Caco-2 (cell line): ENCODE measurements around the gene NDUFB5. TPM values are rescaled to one million over a fixed set of nuclear protein-coding genes. Genes with fewer than 3 reads are reported as not detected.

Experiments used
- BruUV-seq: library from RNA; stranded (reverse); fragments of 400-500 nt; replicated peaks from 2 replicates; lab custom pipeline; 2021; lab: Mats Ljungman, UMichigan
- CTCF ChIA-PET: fragments of 300-600 bp; sonication (Branson Sonifier 250); formaldehyde crosslinking; loops from one replicate; lab custom pipeline; 2022; ENCODE audit warnings: antibody characterized with exemption; lab: Charles Lee
- POLR2A ChIA-PET: fragments of 300-600 bp; sonication (Branson Sonifier 250); formaldehyde crosslinking; loops from one replicate; lab custom pipeline; 2022; ENCODE audit warnings: antibody characterized with exemption; lab: Charles Lee
- DNase-seq, 2 experiments: peaks; one replicate each; pipeline versions ENCODE4 v3.0.0 to v3.0.0-alpha.2; 2020 to 2022
- H3K27me3 ChIP-seq: replicated peaks from 2 replicates; pipeline ENCODE4 v1.6.0; 2011; ENCODE audit warnings: low read length; ENCODE audit not compliant: control insufficient read depth, insufficient read depth
- H3K36me3 ChIP-seq: 2 replicates; pipeline ENCODE4 v1.5.1; 2011; ENCODE audit warnings: low read length; ENCODE audit not compliant: control insufficient read depth, insufficient read depth
- H3K4me1 ChIP-seq: fragments of 250-450 bp; sonication (Bioruptor Pico); 2 replicates; pipeline ENCODE4 v1.5.1; 2020; ENCODE audit warnings: mild to moderate bottlenecking
- H3K4me3 ChIP-seq: 2 replicates; pipeline ENCODE4 v1.5.1; 2011; ENCODE audit warnings: low read depth, mild to moderate bottlenecking, control low read depth, low read length
- H3K9me3 ChIP-seq: fragments of 250-450 bp; sonication (Bioruptor Pico); 2 replicates; pipeline ENCODE4 v1.5.1; 2020; ENCODE audit warnings: mild to moderate bottlenecking, moderate library complexity
- H3K27ac Mint-ChIP-seq: one replicate; pipeline ENCODE4 v1.8.0; 2022; ENCODE audit warnings: mixed read lengths; ENCODE audit not compliant: unreplicated experiment
- H3K27me3 Mint-ChIP-seq: one replicate; pipeline ENCODE4 v1.8.0; 2022; ENCODE audit warnings: mixed read lengths; ENCODE audit not compliant: insufficient read depth, unreplicated experiment
- H3K36me3 Mint-ChIP-seq: one replicate; pipeline ENCODE4 v1.8.0; 2022; ENCODE audit warnings: mild to moderate bottlenecking, mixed read lengths; ENCODE audit not compliant: insufficient read depth, unreplicated experiment
- H3K4me1 Mint-ChIP-seq: one replicate; pipeline ENCODE4 v1.8.0; 2022; ENCODE audit warnings: low read depth, mixed read lengths; ENCODE audit not compliant: unreplicated experiment
- H3K4me3 Mint-ChIP-seq: one replicate; pipeline ENCODE4 v1.8.0; 2022; ENCODE audit warnings: mild to moderate bottlenecking, moderate library complexity, mixed read lengths; ENCODE audit not compliant: unreplicated experiment
- H3K9me3 Mint-ChIP-seq: one replicate; pipeline ENCODE4 v1.8.0; 2022; ENCODE audit warnings: mixed read lengths; ENCODE audit not compliant: unreplicated experiment
- intact Hi-C: fragments of 100-400 bp; cut with micrococcal nuclease; formaldehyde crosslinking; loops from one replicate; pipeline ENCODE4 v1.10.0; 2022; ENCODE audit not compliant: unreplicated experiment
- total RNA-seq: library from RNA; stranded (reverse); gene quantifications from 2 replicates; pipeline ENCODE4 v1.2.3, GENCODE V29; 2022
- TF ChIP-seq, protein P1 (sequence below), 2 experiments: fragments of 200-600 bp in 1 of 2; IDR thresholded peaks; 1 replicate in 1 of 2; 2 replicates in 1 of 2; pipeline versions ENCODE4 v1.5.1 to v1.8.0; 2011 to 2022; ENCODE audit warnings: antibody characterized with exemption in 1 of 2, control low read depth in 1 of 2, inconsistent platforms in 1 of 2, low read depth in 1 of 2, low read length in 1 of 2, mild to moderate bottlenecking in 1 of 2, moderate library complexity in 1 of 2; ENCODE audit not compliant: insufficient read depth in 1 of 2, severe bottlenecking in 1 of 2, unreplicated experiment in 1 of 2

Gene NDUFB5
- total RNA-seq, 1 experiment from 2014 or later: 81.2 TPM

- intact Hi-C loops: loop anchor here (5.0 kb wide), 1 partner anchor 413 kb away; the partner anchor contains the start of gene PIK3CA
- ChIA-PET POLR2A (no interaction called here), CTCF (interaction anchor here (0.6 kb wide), 3 partner anchors 13 to 514 kb away, joined by 4 to 5 read pairs (median 4); no protein-coding TSS in a partner anchor)
- Mint-ChIP-seq H3K4me1 (peaks cover 6% of the 10 kb centered on the region), H3K27ac (no peak overlapping the region), H3K27me3 (no peaks in the 10 kb centered on the region), H3K36me3 (peaks cover 19% of the 10 kb centered on the region), H3K9me3 (no peaks in the 10 kb centered on the region), H3K4me3 (no peak overlapping the region)
- Histone ChIP-seq H3K4me1 (peaks cover 5% of the 10 kb centered on the region; the same call in 1 of the 2 replicates), H3K36me3 (no peaks in the 10 kb centered on the region), H3K9me3 (no peaks in the 10 kb centered on the region), H3K27me3 (no peaks in the 10 kb centered on the region), H3K4me3 (no peak overlapping the region)
- no peak for DNase-seq
- TF ChIP-seq, protein P1, sequence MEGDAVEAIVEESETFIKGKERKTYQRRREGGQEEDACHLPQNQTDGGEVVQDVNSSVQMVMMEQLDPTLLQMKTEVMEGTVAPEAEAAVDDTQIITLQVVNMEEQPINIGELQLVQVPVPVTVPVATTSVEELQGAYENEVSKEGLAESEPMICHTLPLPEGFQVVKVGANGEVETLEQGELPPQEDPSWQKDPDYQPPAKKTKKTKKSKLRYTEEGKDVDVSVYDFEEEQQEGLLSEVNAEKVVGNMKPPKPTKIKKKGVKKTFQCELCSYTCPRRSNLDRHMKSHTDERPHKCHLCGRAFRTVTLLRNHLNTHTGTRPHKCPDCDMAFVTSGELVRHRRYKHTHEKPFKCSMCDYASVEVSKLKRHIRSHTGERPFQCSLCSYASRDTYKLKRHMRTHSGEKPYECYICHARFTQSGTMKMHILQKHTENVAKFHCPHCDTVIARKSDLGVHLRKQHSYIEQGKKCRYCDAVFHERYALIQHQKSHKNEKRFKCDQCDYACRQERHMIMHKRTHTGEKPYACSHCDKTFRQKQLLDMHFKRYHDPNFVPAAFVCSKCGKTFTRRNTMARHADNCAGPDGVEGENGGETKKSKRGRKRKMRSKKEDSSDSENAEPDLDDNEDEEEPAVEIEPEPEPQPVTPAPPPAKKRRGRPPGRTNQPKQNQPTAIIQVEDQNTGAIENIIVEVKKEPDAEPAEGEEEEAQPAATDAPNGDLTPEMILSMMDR (IDR thresholded peaks at IDR 0.05; ENCODE audit: insufficient read depth in 1 of 2, low read depth in 1 of 2, low read length in 1 of 2, severe bottlenecking in 1 of 2, unreplicated experiment in 1 of 2): no peak
- no TSS peak for BruUV-seq
Observed at GRCh38 chr3:179560791-179561190, 43.8 kb upstream of the NDUFB5 start.

DNA sequence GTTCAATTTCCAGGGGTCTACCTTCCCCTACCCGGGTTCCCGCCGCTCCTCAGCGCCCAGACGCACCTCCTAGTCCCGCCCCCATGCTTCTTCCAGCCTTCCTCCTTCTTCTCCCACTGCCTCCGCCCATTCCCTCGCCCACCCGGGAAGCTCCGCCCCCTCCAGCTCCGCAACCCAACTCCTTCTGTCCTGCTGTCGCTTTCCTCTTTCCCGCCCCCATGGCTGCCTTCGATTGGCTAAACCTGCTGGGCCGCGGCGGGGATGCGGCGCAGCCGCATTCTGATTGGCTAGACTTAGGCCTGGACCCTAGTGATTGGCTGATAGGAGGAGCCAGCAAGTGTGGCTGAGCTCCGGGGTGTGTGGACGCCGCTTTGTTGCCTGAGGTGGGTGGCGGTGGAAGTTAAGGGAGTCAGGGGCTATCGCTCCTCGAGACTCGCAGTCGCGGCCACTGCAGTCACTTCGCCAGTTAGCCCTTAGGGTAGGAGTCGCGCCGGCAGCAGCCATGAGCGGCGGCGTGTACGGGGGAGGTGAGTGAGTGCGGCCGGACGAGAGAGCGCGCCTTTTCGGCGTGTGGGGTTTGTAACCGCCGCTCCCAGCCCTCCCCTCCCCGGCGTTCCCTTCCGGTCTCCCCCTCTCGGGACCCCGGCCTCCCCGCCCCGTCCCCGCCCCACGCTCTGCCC, 41.9 kb upstream of the NDUFB5 start, which contains the start of gene ACTL6A:
TSS of gene ACTL6A (plus strand) at position 336 of the 680 bp plus-strand sequence. CDS start at position 503, 167 bp downstream.
- Mint-ChIP-seq H3K36me3 (peaks cover 19% of the 10 kb centered on the region), H3K4me3 (peak within 1 kb of the TSS; percentile 97), H3K4me1 (peaks cover 6% of the 10 kb centered on the region), H3K27ac (peak within 1 kb of the TSS; percentile 96), H3K9me3 (no peaks in the 10 kb centered on the region), H3K27me3 (no peaks in the 10 kb centered on the region)
- no peaks in the 10 kb centered on the region for H3K9me3 ChIP-seq
- no TSS peak for BruUV-seq
- peak within 1 kb of the TSS; percentile 78 for H3K4me3 ChIP-seq
- DNase-seq: peak; percentile 99 to 100
- H3K36me3 ChIP-seq: no peaks in the 10 kb centered on the region
- ChIA-PET POLR2A (interaction anchor here (0.6 to 1.0 kb wide), 11 partner anchors 12 to 738 kb away, joined by 3 to 7 read pairs (median 3); partner anchors contain the start of genes GNB4, MRPL47, NDUFB5 and PIK3CA), CTCF (interaction anchor here (0.8 to 2.3 kb wide), 9 partner anchors 11 to 141 kb away, joined by 3 to 9 read pairs (median 3); partner anchors contain the start of gene GNB4)
- H3K27me3 ChIP-seq: no peaks in the 10 kb centered on the region
- intact Hi-C loops: loop anchor here (1.0 to 5.0 kb wide), 2 partner anchors 42 to 415 kb away; partner anchors contain the start of genes MRPL47, NDUFB5 and PIK3CA
- TF ChIP-seq, protein P1 (IDR thresholded peaks at IDR 0.05; ENCODE audit: insufficient read depth in 1 of 2, low read depth in 1 of 2, low read length in 1 of 2, severe bottlenecking in 1 of 2, unreplicated experiment in 1 of 2): no peak
- H3K4me1 ChIP-seq: peaks cover 5% of the 10 kb centered on the region; the same call in 1 of the 2 replicates

- ChIA-PET POLR2A (interaction anchor here (0.6 to 0.8 kb wide), 2 partner anchors 415 to 739 kb away, joined by 3 to 7 read pairs; partner anchors contain the start of gene PIK3CA), CTCF (interaction anchor here (0.9 to 2.3 kb wide), 5 partner anchors 16 to 142 kb away, joined by 3 to 9 read pairs (median 4); no protein-coding TSS in a partner anchor)
- TF ChIP-seq, protein P1 (IDR thresholded peaks at IDR 0.05; ENCODE audit: insufficient read depth in 1 of 2, low read depth in 1 of 2, low read length in 1 of 2, severe bottlenecking in 1 of 2, unreplicated experiment in 1 of 2): peak in 1 of 2 experiments; percentile 57
- peaks cover 19% of the 10 kb centered on the region for H3K36me3 Mint-ChIP-seq
- peaks cover 6% of the 10 kb centered on the region for H3K4me1 Mint-ChIP-seq
- Histone ChIP-seq H3K4me1 (peaks cover 5% of the 10 kb centered on the region; the same call in 1 of the 2 replicates), H3K4me3 (peak overlapping the region; percentile 78), H3K36me3 (no peaks in the 10 kb centered on the region), H3K27me3 (no peaks in the 10 kb centered on the region), H3K9me3 (no peaks in the 10 kb centered on the region)
- intact Hi-C loops: loop anchor here (1.0 to 5.0 kb wide), 2 partner anchors 41 to 416 kb away; partner anchors contain the start of genes MRPL47, NDUFB5 and PIK3CA
- peak overlapping the region; percentile 97 for H3K4me3 Mint-ChIP-seq
- H3K9me3 Mint-ChIP-seq: no peaks in the 10 kb centered on the region
- H3K27me3 Mint-ChIP-seq: no peaks in the 10 kb centered on the region
- peak; percentile 84 to 86 for DNase-seq
- BruUV-seq: no TSS peak
- H3K27ac Mint-ChIP-seq: peak overlapping the region; percentile 96
Observed at GRCh38 chr3:179563271-179563783, 41.3 kb upstream of the NDUFB5 start.
